H1 (cell line): ENCODE data around the gene F7. TPM values are rescaled to one million over a fixed set of nuclear protein-coding genes. Genes with fewer than 3 reads are reported as not detected.
"Not testable (repeated sequence)": the region's sequence is repeated elsewhere in the genome, so short reads cannot be mapped to it uniquely, and the experiment has no call there.

Experiments used
- CTCF ChIA-PET: fragments of 300-600 bp; sonication (Branson Sonifier 250); formaldehyde crosslinking; loops from one replicate; lab custom pipeline; 2021; ENCODE audit not compliant: partially characterized antibody; lab: Charles Lee
- POLR2A ChIA-PET: fragments of 300-600 bp; sonication (Branson Sonifier 250); formaldehyde crosslinking; loops from one replicate; lab custom pipeline; 2021; ENCODE audit warnings: inconsistent platforms; ENCODE audit not compliant: partially characterized antibody; lab: Charles Lee
- DNase-seq, 2 experiments: peaks; one replicate each; pipeline versions ENCODE4 v3.0.0 to v3.0.0-alpha.2; 2010 to 2022; ENCODE audit warnings: low spot score in 2 of 2, low read depth in 1 of 2, mixed read lengths in 1 of 2
- FAIRE-seq: peaks from 2 replicates; lab custom pipeline; 2011; peaks lifted over from hg19 to GRCh38; lab: Jason Lieb, UNC
- H2AFZ ChIP-seq: 2 replicates; pipeline ENCODE4 v1.8.1; 2012; ENCODE audit warnings: low read length, inconsistent platforms
- H2AK5ac ChIP-seq: 2 replicates; pipeline ENCODE4 v1.6.1; 2013; ENCODE audit warnings: low read depth, low read length
- H2BK120ac ChIP-seq: replicated peaks from 2 replicates; pipeline ENCODE3; 2013; ENCODE audit warnings: low read depth, low read length, inconsistent platforms
- H2BK12ac ChIP-seq: 2 replicates; pipeline ENCODE4 v1.6.1; 2013; ENCODE audit warnings: low read depth, low read length
- H2BK15ac ChIP-seq: 2 replicates; pipeline ENCODE4 v1.6.1; 2013; ENCODE audit warnings: low read length
- H2BK20ac ChIP-seq: 2 replicates; pipeline ENCODE4 v1.6.1; 2013; ENCODE audit warnings: low read length
- H2BK5ac ChIP-seq: 2 replicates; pipeline ENCODE4 v1.6.1; 2013; ENCODE audit warnings: low read depth, low read length
- H3K14ac ChIP-seq: 2 replicates; pipeline ENCODE4 v1.6.1; 2013; ENCODE audit warnings: inconsistent platforms; ENCODE audit not compliant: insufficient read length
- H3K18ac ChIP-seq: 2 replicates; pipeline ENCODE4 v1.6.1; 2013; ENCODE audit warnings: low read length; ENCODE audit errors: extremely low read depth
- H3K23ac ChIP-seq: 2 replicates; pipeline ENCODE4 v1.6.1; 2013; ENCODE audit warnings: inconsistent platforms; ENCODE audit not compliant: insufficient read length
- H3K23me2 ChIP-seq: 2 replicates; pipeline ENCODE4 v1.6.1; 2013; ENCODE audit warnings: low read depth, low read length
- H3K27ac ChIP-seq: 2 replicates; pipeline ENCODE4 v1.6.1; 2011; ENCODE audit warnings: low read depth, low read length, inconsistent platforms
- H3K27me3 ChIP-seq, 4 experiments: replicated peaks in 1 of 4; 1 replicate in 1 of 4; 2 replicates in 3 of 4; pipeline versions ENCODE4 v1.6.1 to v1.8.1; 2011 to 2013; ENCODE audit warnings: low read length in 3 of 4, mild to moderate bottlenecking in 3 of 4, inconsistent platforms in 2 of 4, mixed read lengths in 2 of 4, moderate library complexity in 1 of 4; ENCODE audit not compliant: control insufficient read depth in 3 of 4, insufficient read depth in 3 of 4; ENCODE audit errors: extremely low read depth in 1 of 4
- H3K36me3 ChIP-seq, 4 experiments: 2 replicates each; pipeline versions ENCODE4 v1.6.1 to v1.8.1; 2011 to 2013; ENCODE audit warnings: mild to moderate bottlenecking in 4 of 4, low read length in 3 of 4, moderate library complexity in 2 of 4, control low read depth in 1 of 4, inconsistent platforms in 1 of 4; ENCODE audit not compliant: insufficient read depth in 4 of 4, control insufficient read depth in 2 of 4
- H3K4ac ChIP-seq: replicated peaks from 2 replicates; pipeline ENCODE3; 2013; ENCODE audit warnings: low read length, low read depth, mixed read lengths, inconsistent platforms; ENCODE audit not compliant: insufficient read length
- H3K4me1 ChIP-seq, 4 experiments: replicated peaks in 1 of 4; 1 replicate in 1 of 4; 2 replicates in 3 of 4; pipeline versions ENCODE4 v1.6.1 to v1.8.1; 2011 to 2013; ENCODE audit warnings: low read length in 3 of 4, inconsistent platforms in 2 of 4, mixed read lengths in 1 of 4; ENCODE audit not compliant: insufficient read depth in 4 of 4, control insufficient read depth in 3 of 4
- H3K4me2 ChIP-seq, 2 experiments: 2 replicates each; pipeline versions ENCODE4 v1.6.1 to v1.8.1; 2011 to 2013; ENCODE audit warnings: low read depth in 2 of 2, low read length in 2 of 2, control low read depth in 1 of 2, inconsistent platforms in 1 of 2, mild to moderate bottlenecking in 1 of 2; ENCODE audit not compliant: insufficient read depth in 1 of 2
- H3K4me3 ChIP-seq, 4 experiments: fragments of 200-600, 300-600 bp in 1 of 4; sonication (generic), shearing (Covaris generic), sonication (Bioruptor Twin) in 1 of 4; 2 replicates each; pipeline versions ENCODE4 v1.5.1 to v1.8.1; 2011 to 2016; ENCODE audit warnings: low read length in 4 of 4, low read depth in 3 of 4, control low read depth in 2 of 4, inconsistent platforms in 2 of 4, mild to moderate bottlenecking in 2 of 4, mixed read lengths in 1 of 4, moderate library complexity in 1 of 4; ENCODE audit not compliant: insufficient read depth in 2 of 4; ENCODE audit errors: extremely low read depth in 1 of 4
- H3K56ac ChIP-seq: replicated peaks from 2 replicates; pipeline ENCODE3; 2013; ENCODE audit warnings: low read depth, mild to moderate bottlenecking, mixed read lengths, low read length, inconsistent platforms; ENCODE audit not compliant: insufficient read length
- H3K79me1 ChIP-seq: 2 replicates; pipeline ENCODE4 v1.6.1; 2013; ENCODE audit warnings: low read depth, low read length, control low read depth
- H3K79me2 ChIP-seq, 2 experiments: 2 replicates each; pipeline versions ENCODE4 v1.6.1 to v1.8.1; 2012 to 2013; ENCODE audit warnings: low read length in 2 of 2, mild to moderate bottlenecking in 2 of 2, inconsistent platforms in 1 of 2; ENCODE audit not compliant: insufficient read depth in 2 of 2, control insufficient read depth in 1 of 2
- H3K9ac ChIP-seq, 4 experiments: replicated peaks in 1 of 4; 1 replicate in 1 of 4; 2 replicates in 3 of 4; pipeline versions ENCODE4 v1.6.1 to v1.8.1; 2011 to 2013; ENCODE audit warnings: low read depth in 3 of 4, low read length in 3 of 4, control low read depth in 2 of 4, mild to moderate bottlenecking in 2 of 4, moderate library complexity in 2 of 4, inconsistent platforms in 1 of 4; ENCODE audit errors: extremely low read depth in 1 of 4
- H3K9me3 ChIP-seq, 2 experiments: 2 replicates each; pipeline versions ENCODE4 v1.6.1 to v1.8.1; 2012 to 2013; ENCODE audit warnings: mild to moderate bottlenecking in 2 of 2, moderate library complexity in 2 of 2, control low read depth in 1 of 2, inconsistent platforms in 1 of 2, low read depth in 1 of 2, low read length in 1 of 2, mixed read lengths in 1 of 2; ENCODE audit not compliant: insufficient read depth in 2 of 2
- H4K20me1 ChIP-seq, 2 experiments: replicated peaks in 1 of 2; 2 replicates each; pipeline versions ENCODE3 to v1.8.1; 2011 to 2013; ENCODE audit warnings: inconsistent platforms in 2 of 2, low read length in 2 of 2, mild to moderate bottlenecking in 1 of 2; ENCODE audit not compliant: insufficient read depth in 2 of 2, control insufficient read depth in 1 of 2
- H4K5ac ChIP-seq: 2 replicates; pipeline ENCODE4 v1.6.1; 2013; ENCODE audit warnings: low read length, low read depth, mixed read lengths, inconsistent platforms; ENCODE audit not compliant: insufficient read length
- H4K8ac ChIP-seq: 2 replicates; pipeline ENCODE4 v1.8.0; 2013; ENCODE audit warnings: mild to moderate bottlenecking, moderate library complexity, low read length, inconsistent platforms; ENCODE audit not compliant: insufficient read depth; ENCODE audit errors: extremely low read depth
- H4K91ac ChIP-seq: replicated peaks from 2 replicates; pipeline ENCODE3; 2013; ENCODE audit warnings: low read length, mixed read lengths, inconsistent platforms; ENCODE audit not compliant: insufficient read length
- WGBS, 2 experiments: shearing (Covaris generic) in 1 of 2; methylation state at CpG; one replicate each; pipeline versions ENCODE4 v1.1.6 to v1.1.7; 2013 to 2015; ENCODE audit warnings: low lambda C conversion rate in 2 of 2, mixed read lengths in 2 of 2, inconsistent platforms in 1 of 2, low coverage in 1 of 2, missing lambda C conversion rate in 1 of 2; ENCODE audit not compliant: insufficient replicate concordance in 2 of 2, insufficient coverage in 1 of 2, insufficient read length in 1 of 2; ENCODE audit errors: extremely low coverage in 1 of 2, missing lambda C conversion rate in 1 of 2; 5-methylcytosine and 5-hydroxymethylcytosine counted together
- polyA plus RNA-seq, 7 experiments: library from polyadenylated mRNA; depleted of rRNA in 3 of 7; stranded (reverse) in 5 of 7; unstranded in 2 of 7; fragments of >200 nt in 5 of 7; fragments of 200-250 nt in 2 of 7; gene quantifications; 1 replicate in 5 of 7; 2 replicates in 1 of 7; 4 replicates in 1 of 7; pipeline versions ENCODE4 v1.2.1 to v1.2.3, GENCODE V29; 2011 to 2013; ENCODE audit warnings: missing spikeins in 2 of 7, mixed read lengths in 2 of 7
- total RNA-seq: library from RNA; stranded (reverse); fragmentation: NEBNext Ultra II Directional; extraction: Animal tissue kit (Norgen Biotek cat#: 25700); gene quantifications from 2 replicates; pipeline ENCODE4 v1.2.1, GENCODE V29; 2021

F7 gene
- total and polyA plus RNA-seq, 2 of the 8 experiments (the other 6 are each of a cell fraction or from before 2014, with no cell fraction given) = 0.43 to 0.98 TPM

DNA sequence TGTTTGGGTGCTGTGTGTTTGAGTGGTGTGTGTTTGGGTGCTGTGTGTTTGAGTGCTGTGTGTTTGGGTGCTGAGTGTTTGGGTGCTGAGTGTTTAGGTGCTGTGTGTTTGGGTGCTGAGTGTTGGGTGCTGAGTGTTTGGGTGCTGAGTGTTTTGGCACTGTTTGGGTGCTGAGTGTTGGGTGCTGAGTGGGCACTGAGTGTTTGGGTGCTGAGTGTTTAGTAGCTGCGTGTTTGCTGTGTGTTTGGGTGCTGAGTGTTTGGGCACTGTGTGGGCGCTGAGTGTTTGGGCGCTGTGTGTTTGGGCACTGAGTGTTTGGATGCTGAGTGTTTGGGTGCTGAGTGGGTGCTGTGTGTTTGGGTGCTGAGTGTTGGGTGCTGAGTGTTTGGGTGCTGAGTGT lies 48.0 kb upstream of the F7 start:
- H3K79me2 ChIP-seq, H4K20me1 ChIP-seq, H3K4me2 ChIP-seq, H3K4me3 ChIP-seq, H2BK12ac ChIP-seq, H3K27ac ChIP-seq, H2AFZ ChIP-seq, H3K9ac ChIP-seq, H3K9me3 ChIP-seq, H3K27me3 ChIP-seq, H3K18ac ChIP-seq, H2BK120ac ChIP-seq, H2AK5ac ChIP-seq, H3K14ac ChIP-seq, H3K4me1 ChIP-seq, H4K91ac ChIP-seq, H2BK5ac ChIP-seq, H3K23ac ChIP-seq, H3K56ac ChIP-seq, H3K4ac ChIP-seq, H2BK20ac ChIP-seq, DNase-seq, H3K79me1 ChIP-seq, H2BK15ac ChIP-seq, H3K36me3 ChIP-seq, CTCF ChIA-PET, H4K5ac ChIP-seq, H4K8ac ChIP-seq: not testable (repeated sequence)
- POLR2A ChIA-PET = interaction anchor here (0.7 kb wide), 2 partner anchors 38 to 75 kb away, joined by 3 read pairs; no protein-coding TSS in a partner anchor
- 98% methylated on average over 3 of the region's 3 CpGs; no CpG with 5 or more reads in 1 of the 2 experiments for WGBS, 2 experiments
- FAIRE-seq = peak; percentile 71
- peaks cover 16% of the 10 kb centered on the region; the same call in 1 of the 2 replicates for H3K23me2 ChIP-seq
